ENCODE measurements around the gene WDR64. TPM values are rescaled to one million over a fixed set of nuclear protein-coding genes. Genes with fewer than 3 reads are reported as not detected.

The WDR64 gene
- polyA plus RNA-seq, 1 donor from 2014 or later = 0.21 TPM

DNA sequence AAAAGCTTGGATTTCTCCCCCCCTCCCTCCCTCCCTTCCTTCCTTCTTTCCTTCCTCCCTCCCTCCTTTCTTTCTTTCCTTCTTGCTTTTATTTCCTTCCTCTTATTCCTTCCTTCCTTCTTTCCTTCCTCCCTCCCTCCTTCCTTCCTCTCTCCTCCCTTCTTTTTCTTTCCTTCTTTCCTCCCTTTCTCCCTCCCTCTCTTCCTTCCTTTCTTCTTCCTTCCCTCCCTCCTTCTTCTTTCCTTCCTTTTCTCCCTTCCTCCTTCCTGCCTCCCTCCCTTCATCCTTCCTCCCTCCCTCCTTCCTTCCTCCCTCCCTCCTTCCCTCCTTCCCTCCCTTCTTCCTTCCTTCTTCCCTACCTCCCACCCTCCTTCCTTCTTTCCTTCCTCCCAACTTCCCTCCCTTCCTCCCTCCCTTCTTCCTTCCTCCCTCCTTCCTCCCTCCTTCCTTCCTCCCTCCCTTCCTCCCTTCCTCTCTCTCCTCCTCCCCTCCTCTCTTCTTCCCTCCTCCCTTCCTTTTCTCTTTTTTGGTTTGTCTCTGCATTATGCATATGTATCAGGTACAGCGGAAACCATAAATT, 22.8 kb downstream of the WDR64 start:
- H3K4me2 ChIP-seq (ENCODE audit: low read length) = no peak overlapping the region
- H3K27ac ChIP-seq (ENCODE audit: low read length) = no peak overlapping the region
- H2AFZ ChIP-seq (ENCODE audit: low read depth, low read length) = no peak overlapping the region
- no peaks in the 10 kb centered on the region for H3K36me3 ChIP-seq (ENCODE audit: insufficient read depth, low read length)
- TF ChIP-seq POLR2AphosphoS5 (IDR thresholded peaks at IDR 0.05) (no peak), TAF1 (IDR thresholded peaks at IDR 0.05; ENCODE audit: low read depth) (no peak), RAD21 (conservative IDR thresholded peaks at IDR 0.05) (no peak), EP300 (conservative IDR thresholded peaks at IDR 0.05; ENCODE audit: poor library complexity, severe bottlenecking) (no peak), MXI1 (conservative IDR thresholded peaks at IDR 0.05; ENCODE audit: poor library complexity, severe bottlenecking) (no peak), SMC3 (conservative IDR thresholded peaks at IDR 0.05; ENCODE audit: poor library complexity) (no peak), REST (IDR thresholded peaks at IDR 0.05; ENCODE audit: borderline replicate concordance) (no peak), CTCF (IDR thresholded peaks at IDR 0.05; ENCODE audit: poor library complexity, severe bottlenecking) (no peak), EZH2 (IDR thresholded peaks at IDR 0.05; ENCODE audit: borderline replicate concordance, insufficient read depth, low read length, poor library complexity, severe bottlenecking) (no peak)
- H3K27me3 ChIP-seq (ENCODE audit: insufficient read depth, low read depth, low read length) = no peaks in the 10 kb centered on the region
- no peaks in the 10 kb centered on the region for H3K9me2 ChIP-seq (ENCODE audit: insufficient read depth, low read length)
- no peaks in the 10 kb centered on the region for H3F3A ChIP-seq (ENCODE audit: insufficient read depth, low read length, poor library complexity, severe bottlenecking)
- H4K20me1 ChIP-seq (ENCODE audit: insufficient read depth) = no peaks in the 10 kb centered on the region
- no peaks in the 10 kb centered on the region for H3K9me3 ChIP-seq (ENCODE audit: low read length)
- H3K9ac ChIP-seq (ENCODE audit: low read length) = no peak overlapping the region
- H3K4me3 ChIP-seq (ENCODE audit: low read length) = no peak overlapping the region
- H3K79me2 ChIP-seq (replicated peaks; ENCODE audit: insufficient read depth, low read length) = no peaks in the 10 kb centered on the region

DNA sequence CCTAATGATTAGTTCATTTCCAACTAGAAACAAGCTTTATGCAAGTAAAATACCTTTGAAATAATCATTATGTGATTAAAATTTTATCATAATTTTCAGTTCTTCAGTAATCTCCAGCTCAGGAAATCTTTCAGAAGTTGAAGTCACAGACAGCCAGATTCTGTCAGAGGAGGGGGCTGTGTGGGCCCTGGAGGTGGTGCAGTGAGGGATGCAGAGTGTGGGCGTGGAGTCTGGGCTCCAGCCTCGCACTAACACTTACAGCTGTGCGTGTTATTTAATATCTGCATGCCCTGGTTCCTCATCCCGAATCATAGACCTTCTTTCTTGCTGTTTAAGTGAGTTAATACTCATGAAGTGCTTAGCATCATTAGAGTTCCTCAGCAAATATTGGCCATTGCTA, 23.9 kb downstream of the WDR64 start:
- Histone ChIP-seq H3K4me3 (ENCODE audit: low read length) (no peak overlapping the region), H4K20me1 (ENCODE audit: insufficient read depth) (no peaks in the 10 kb centered on the region), H3K36me3 (ENCODE audit: insufficient read depth, low read length) (no peaks in the 10 kb centered on the region), H2AFZ (ENCODE audit: low read depth, low read length) (no peak overlapping the region), H3K9me2 (ENCODE audit: insufficient read depth, low read length) (no peaks in the 10 kb centered on the region), H3K27me3 (ENCODE audit: insufficient read depth, low read depth, low read length) (no peaks in the 10 kb centered on the region), H3K27ac (ENCODE audit: low read length) (no peak overlapping the region), H3K9ac (ENCODE audit: low read length) (no peak overlapping the region), H3F3A (ENCODE audit: insufficient read depth, low read length, poor library complexity, severe bottlenecking) (no peaks in the 10 kb centered on the region), H3K9me3 (ENCODE audit: low read length) (no peaks in the 10 kb centered on the region), H3K4me2 (ENCODE audit: low read length) (no peak overlapping the region), H3K79me2 (replicated peaks; ENCODE audit: insufficient read depth, low read length) (no peaks in the 10 kb centered on the region)
- TF ChIP-seq REST (IDR thresholded peaks at IDR 0.05; ENCODE audit: borderline replicate concordance) (no peak), RAD21 (conservative IDR thresholded peaks at IDR 0.05) (no peak), EZH2 (IDR thresholded peaks at IDR 0.05; ENCODE audit: borderline replicate concordance, insufficient read depth, low read length, poor library complexity, severe bottlenecking) (no peak), SMC3 (conservative IDR thresholded peaks at IDR 0.05; ENCODE audit: poor library complexity) (no peak), MXI1 (conservative IDR thresholded peaks at IDR 0.05; ENCODE audit: poor library complexity, severe bottlenecking) (no peak), CTCF (IDR thresholded peaks at IDR 0.05; ENCODE audit: poor library complexity, severe bottlenecking) (no peak), TAF1 (IDR thresholded peaks at IDR 0.05; ENCODE audit: low read depth) (no peak), POLR2AphosphoS5 (IDR thresholded peaks at IDR 0.05) (no peak), EP300 (conservative IDR thresholded peaks at IDR 0.05; ENCODE audit: poor library complexity, severe bottlenecking) (no peak)

Measured in neural cell (in vitro differentiated cells).